GM18502 (cell line): ENCODE results near the gene SPACDR.
A peak's percentile ranks its signal among the peaks of the same experiment; 100 is the strongest.

Experiments
- ATAC-seq: cut with Tn5 transposase; IDR thresholded peaks from one replicate; pipeline ENCODE4 v1.9.1; 2021; ENCODE audit warnings: mild to moderate bottlenecking; ENCODE audit not compliant: unreplicated experiment, poor library complexity

Gene SPACDR

GRCh38 chr7:100486111-100486636 is 22.1 kb upstream of the SPACDR start:
- ATAC-seq: no peak

GRCh38 chr7:100485471-100485876 is 21.4 kb upstream of the SPACDR start:
- ATAC-seq: no peak

DNA sequence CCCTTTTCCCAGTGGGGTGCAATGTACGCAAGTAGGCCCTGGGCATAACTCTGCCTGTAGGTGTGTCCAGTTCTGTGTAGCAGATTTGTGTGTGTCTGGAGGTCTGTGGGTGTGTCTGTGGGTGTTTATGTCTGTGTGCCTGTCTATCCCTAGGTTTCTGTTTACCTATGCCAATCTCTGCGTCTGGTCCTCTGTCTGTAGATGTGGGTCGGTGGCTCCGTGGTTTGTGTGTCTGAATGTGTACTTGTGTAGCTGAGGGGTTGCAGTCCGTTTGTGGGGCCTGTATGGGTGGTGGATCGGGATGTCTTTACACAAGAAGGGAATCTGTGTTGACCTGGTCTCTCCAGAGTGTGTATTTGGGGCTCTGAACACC is 20.6 kb upstream of the SPACDR start:
- ATAC-seq: no peak

DNA sequence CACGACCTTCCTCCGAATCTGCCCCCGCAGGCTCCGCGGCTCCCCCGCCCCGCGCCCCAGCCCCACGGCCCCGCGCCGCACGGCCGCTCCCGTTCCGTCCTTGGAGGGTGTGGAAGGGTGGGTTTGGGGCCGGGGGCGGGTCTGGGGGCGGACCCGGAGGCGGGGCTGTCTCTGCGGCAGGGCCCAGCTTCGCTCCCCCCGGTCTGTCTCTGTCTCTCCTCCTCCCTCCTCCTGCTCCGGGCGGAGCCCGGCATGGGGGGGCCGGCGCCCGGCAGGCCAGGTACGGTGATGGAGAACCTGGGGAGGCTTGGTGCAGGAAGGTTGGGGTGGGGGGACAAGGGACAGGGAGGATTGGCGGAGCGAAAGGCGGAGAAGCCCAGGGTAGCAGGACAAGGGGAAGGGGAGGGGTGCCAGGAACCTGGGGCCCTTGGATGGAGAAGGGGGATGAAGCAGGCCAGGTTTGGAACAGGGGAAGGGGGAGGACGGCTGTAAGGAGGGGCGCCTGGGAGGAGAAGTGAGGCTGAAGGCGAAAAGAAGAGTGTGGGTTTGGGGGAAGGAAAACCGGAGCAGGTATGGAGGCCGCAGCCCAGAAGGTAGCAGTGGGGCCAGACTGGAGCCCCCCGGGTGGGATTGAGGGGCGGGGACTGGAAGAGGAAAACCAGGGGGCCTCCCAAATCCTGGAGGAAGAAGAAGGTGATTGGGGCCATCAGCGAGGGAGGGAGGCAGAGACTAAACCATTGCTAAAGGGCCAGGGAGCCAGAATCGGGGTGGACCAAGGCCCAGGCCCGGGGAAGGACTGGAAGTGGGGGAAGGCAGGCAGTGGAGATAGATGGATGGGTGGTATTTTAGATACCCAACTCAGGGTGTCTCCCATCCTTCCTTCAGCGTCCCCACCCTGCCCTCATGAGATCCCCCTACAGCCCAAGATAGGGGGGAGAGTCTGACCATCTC is 19.9 kb upstream of the SPACDR start, which contains the start of gene NYAP1:
Gene NYAP1 (plus strand): TSS at position 206 of the 951 bp plus-strand sequence. CDS start 1,385 bp downstream, outside the sequence.
- ATAC-seq: peak; percentile 35

GRCh38 chr7:100483090-100483721 is 19.1 kb upstream of the SPACDR start:
- ATAC-seq: peak; percentile 57

- ATAC-seq: no peak
Observed at GRCh38 chr7:100482728-100483089, 18.6 kb upstream of the SPACDR start.

DNA sequence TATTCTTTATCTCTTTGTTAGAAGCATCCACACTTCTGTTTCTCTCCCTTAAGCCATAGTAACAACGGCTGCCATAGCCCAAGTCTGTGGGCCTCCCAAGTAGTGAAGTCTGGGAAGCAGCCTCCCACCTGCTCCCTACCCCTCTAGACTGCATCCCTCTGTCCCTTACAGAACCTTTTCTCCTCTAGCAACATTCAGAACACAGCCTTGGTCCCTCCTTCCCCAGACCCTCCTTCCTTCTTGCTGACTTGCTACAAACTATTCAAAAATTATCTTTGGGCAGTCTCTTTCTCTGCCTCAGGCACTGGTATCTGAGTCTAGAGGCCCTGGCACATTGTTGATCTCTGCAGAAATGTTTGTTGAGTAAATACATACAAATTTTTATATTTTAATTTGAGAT is 17.4 kb upstream of the SPACDR start:
- ATAC-seq: no peak

DNA sequence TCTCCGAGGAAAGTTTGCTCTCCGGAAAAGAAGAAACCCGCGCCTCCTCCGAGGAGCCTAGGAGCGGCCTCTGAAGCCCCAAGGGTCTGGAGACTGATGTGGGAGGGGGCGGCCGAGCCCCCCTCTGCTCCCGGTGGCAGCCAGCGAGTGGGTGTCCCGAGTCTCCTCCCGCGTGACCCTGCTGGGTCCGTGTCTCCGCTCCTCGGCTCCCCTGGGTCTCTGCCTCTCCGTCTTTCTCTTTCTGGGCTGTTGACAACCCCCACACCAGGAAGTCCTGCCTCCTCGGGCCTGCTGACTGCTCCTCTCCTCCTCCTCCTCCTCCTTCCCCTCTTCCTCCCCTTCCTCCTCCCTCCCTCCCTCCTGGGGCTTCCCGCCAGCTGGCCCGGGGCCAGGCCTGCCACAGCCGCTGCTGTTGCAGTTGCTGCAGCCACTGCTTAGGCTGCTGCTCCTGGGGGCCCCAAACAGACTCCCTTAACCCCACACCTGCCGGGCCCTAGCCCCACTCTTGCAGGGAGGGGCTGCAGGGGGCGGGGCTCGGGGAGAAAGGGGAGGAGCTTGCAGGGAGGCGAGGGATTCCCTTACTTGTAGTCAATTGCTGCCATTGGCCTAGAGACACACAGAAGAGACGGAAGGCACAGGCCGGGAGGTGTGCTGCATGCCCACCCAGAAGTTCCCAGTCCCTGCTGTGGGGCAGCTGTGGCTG is 15.0 kb upstream of the SPACDR start, which contains the start of gene TSC22D4:
Gene TSC22D4 (minus strand): TSS at position 257 of the 703 bp plus-strand sequence. CDS start 1,176 bp downstream, outside the sequence.
- peak; percentile 59 for ATAC-seq

GRCh38 chr7:100477871-100478267 is 13.8 kb upstream of the SPACDR start:
- ATAC-seq: no peak

- ATAC-seq: no peak
Observed at GRCh38 chr7:100476903-100477870, 13.1 kb upstream of the SPACDR start.

DNA sequence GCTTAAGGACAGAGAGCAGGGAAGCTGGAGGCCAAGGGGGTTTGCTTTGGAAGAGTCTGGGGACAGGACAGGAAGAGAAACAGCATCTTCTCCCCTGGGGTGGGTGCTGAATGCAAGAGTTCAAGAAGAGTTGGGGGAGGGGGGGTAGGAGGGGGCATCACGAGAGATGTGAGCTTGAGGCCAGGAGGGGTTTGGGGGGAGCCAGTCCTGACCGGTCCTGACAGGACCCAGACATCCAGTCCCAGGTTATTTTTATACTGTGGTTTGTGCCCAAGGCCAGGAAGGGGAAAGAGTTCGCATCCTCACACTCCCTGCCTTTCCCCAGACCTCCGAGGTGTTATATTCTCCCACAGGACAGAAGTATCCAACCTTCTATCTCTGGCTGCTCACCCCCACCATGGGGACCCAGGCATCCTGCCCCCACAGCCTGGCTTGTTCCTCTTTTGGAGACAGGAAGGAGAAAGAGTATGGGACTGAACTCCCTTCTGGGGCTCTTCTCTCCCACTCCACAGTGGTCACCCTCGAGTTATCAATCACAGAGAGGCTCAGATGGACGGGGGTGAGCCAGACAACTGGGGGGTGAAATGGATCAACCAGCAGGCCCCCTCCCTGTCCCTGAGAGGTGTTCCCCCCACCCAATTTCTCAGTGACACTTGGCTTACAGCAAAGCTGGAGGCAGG is 12.2 kb upstream of the SPACDR start:
- ATAC-seq: no peak

- ATAC-seq: no peak
Observed at GRCh38 chr7:100475549-100475948, 11.5 kb upstream of the SPACDR start.

DNA sequence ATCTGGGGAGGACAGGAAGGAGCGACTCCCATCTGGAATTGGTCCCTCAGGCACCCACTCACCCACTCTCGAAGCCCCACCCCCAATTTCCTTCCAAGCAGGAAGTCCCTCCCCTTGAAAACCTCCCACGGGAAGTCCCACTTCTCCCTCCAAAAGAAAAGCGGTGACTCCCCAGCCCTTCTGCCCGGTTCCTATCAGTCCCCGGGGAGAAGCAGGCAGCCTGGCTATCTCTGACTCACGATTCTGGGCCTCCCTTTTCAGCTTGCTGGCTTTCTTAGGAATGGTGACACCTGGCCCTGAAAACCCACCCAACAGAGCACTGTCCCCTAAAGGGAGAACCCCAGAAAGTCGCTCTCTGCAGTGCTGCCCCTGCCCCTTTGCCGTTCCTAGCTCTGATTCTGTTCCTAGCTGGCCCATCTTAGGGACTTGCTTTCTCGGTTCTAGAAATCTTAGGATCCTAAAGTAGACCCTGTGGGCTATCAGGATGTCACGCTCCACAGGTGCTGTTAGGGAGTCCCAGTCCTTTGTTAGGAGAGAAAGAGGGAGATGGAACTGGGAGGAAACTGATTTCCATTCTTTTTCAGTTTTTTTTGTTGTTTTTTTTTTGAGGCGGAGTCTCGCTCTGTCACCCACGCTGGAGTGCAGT is 8.9 kb upstream of the SPACDR start:
- no peak for ATAC-seq

- ATAC-seq: no peak
Observed at GRCh38 chr7:100472121-100472851, 8.2 kb upstream of the SPACDR start.

- no peak for ATAC-seq
Observed at GRCh38 chr7:100471021-100471420, 7.0 kb upstream of the SPACDR start.

DNA sequence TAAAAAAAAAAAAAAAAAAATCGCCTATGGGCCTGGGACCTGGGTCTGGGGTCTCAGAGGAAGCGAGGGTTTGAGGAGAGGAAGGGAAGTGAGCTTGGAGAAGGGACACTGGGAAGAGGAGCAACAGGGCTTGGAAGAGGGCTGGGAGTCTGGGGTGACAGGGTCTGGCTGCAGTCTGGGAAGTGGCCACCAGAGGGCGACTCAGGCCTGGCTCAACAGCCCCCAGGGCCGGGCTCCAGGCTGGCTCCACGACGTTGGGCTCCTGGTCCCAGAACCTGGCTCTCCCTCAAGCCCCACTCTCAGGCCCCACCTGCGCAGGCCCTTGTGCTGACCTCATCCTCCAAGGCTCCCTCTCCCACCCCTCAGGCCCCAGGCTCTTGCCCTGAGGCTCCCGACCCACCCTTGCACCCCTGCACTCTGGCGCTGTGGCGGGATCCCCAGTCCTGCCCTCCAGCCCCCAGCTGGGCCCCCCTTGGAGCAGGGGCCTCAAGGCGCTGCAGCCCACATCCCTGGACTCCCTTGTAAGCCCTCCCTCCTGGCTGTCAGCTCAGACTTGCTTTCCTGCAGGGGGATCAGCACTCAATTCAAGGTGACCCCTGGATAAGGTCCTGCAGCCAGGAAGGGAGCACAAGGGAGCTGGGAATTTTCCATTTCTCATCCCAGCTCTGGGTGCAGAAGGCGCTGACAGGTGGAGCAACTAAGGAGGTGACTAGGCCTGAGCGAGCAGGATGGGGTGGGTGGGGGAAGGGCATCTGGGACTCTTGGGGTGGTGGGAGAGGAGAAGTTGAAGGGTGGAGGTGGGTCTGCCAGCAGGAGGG is 5.4 kb upstream of the SPACDR start:
- peak; percentile 66 for ATAC-seq
